Omental fat pad (tissue), 4 donors: ENCODE measurements around the gene CD248. TPM values are rescaled to one million over a fixed set of nuclear protein-coding genes. Genes with fewer than 3 reads are reported as not detected.

Experiments used
- ATAC-seq: fragments of 150-250 bp; one replicate; pipeline ENCODE4 v1.9.1; 2016; ENCODE audit warnings: mild to moderate bottlenecking, moderate library complexity; ENCODE audit not compliant: low FRiP score
- DNase-seq: peaks from one replicate; pipeline ENCODE4 v3.0.0-alpha.2; 2019; ENCODE audit warnings: low spot score
- CTCF ChIP-seq, 3 donors: fragments of 450-650 bp; IDR thresholded peaks; one replicate each; pipeline ENCODE4 v1.5.1; 2016 to 2017; ENCODE audit warnings: antibody characterized with exemption in 3 of 3, mild to moderate bottlenecking in 3 of 3, moderate library complexity in 2 of 3
- total RNA-seq, 4 donors: library from RNA; depleted of rRNA; stranded (reverse); fragments of >200 nt; gene quantifications; one replicate each; pipeline ENCODE4 v1.1.0, GENCODE V29; 2016

Gene CD248
- total RNA-seq, 4 donors from 2014 or later = 43.2 to 107 (median 70.7) TPM

DNA sequence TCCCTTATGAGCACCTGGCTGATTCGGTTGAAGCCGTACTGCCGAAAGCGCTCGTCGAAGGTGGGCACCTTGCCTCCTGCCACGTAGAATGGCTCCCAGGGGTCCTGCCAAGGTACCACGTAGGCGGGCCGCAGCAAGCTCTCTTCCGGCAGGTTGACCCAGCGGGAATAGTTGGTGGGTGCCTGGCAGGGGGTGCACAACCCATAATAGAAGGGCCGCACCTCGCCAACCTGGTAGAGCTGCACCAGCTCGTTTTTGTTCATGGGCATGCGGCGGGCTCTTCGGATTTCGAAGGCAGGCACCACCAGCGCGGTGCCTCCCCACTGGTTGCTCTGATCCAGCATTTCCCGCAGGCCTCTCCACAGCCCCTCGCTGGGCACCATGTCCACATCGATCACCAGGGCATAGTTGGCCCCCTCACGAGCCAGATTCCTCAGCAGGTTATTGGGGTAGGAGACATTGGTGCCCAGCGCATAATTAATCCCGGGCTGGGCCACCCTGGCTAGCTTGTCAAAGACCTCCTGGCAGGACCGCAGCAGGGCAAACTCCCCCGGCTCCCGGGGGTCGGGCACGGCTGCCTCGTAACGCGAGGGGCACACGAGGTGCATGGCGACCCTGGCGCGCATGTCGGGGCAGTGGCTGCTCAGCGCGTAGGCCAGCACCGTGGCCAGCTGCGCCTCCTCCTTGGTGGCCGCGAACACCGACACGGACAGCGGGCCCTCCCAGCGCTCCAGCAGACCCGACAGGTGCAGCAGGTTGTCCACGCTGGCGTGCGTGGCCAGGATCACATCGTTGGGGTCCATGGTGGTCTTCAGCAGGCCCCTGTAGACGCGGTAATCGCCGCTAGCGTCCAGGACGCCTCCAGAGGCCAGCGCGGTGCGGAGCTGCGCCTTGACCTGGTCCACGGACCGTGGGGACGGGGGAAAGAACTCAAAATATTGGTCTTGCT, 29.9 kb upstream of the CD248 start:
- TF ChIP-seq CTCF (IDR thresholded peaks at IDR 0.05) = no peak
- DNase-seq (no peak), ATAC-seq (peak; percentile 6)

GRCh38 chr11:66345316-66345649, 28.4 kb upstream of the CD248 start:
- ATAC-seq (no peak), DNase-seq (no peak)
- TF ChIP-seq CTCF (IDR thresholded peaks at IDR 0.05) = no peak

DNA sequence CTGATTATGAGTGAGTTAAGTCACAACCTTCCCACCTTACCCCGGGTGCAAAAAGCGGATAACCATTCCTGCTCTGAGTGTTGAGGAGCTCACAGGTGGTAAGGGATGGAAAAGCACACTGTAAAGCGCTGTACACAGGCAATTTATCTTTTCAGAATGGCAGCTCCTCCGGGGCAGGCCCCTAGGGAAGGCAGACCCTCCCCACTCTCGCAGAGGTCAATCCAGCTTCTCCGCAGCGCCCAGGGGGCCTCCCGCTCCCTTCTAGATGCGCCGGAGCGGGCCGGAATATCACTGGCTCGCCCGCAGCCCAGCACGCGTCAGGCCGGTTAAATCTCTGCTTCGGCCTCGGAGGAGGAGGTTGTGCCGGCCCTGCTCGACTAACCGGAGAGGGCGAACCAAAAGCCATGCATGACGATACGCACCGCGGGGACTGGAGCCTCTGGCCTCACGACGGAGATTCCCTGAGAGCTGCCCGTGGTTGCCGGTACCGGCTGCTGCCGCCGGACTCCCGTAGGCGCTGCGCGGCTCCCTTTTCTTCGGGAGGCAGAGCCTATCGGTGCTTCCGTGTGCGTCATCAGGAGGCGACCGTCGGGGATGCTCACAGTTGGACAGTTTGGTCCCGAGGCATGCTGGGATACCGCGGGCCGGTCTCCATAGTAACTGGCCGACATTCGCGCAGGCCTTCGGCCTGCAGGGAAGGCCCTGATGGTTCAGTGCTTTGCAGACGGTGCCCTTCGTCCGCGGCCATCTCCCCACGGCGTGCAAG, 27.9 kb upstream of the CD248 start, which contains the start of gene BRMS1:
Gene BRMS1, minus strand, starts transcription at position 555 of the 766 bp plus-strand sequence. CDS start 2,870 bp downstream, outside the sequence.
- peak; percentile 80 for ATAC-seq

DNA sequence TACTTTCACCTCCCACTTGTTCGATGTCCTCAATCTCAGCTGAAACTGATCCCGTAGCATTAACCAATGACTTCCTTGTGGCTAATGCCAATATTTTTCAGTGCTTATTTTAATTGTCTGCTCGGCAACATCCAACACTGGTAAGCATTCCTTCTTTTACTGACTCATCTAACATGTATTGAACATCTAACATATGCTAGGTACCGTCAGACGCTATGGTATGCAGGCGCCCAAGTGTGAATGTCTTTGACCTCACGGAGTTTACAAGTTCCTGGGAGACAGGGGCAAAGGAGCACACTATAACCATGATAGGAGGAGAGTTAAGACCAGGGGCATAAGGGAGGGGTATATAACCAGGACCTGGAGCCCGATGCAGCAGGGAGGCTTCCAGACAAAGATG, 26.3 kb upstream of the CD248 start:
- no peak for ATAC-seq
- TF ChIP-seq CTCF (IDR thresholded peaks at IDR 0.05) = no peak
- DNase-seq = no peak

More for the DNA sequence above, 27.9 kb upstream of the CD248 start, which contains the start of gene BRMS1:
- TF ChIP-seq CTCF (IDR thresholded peaks at IDR 0.05) = no peak
- peak; percentile 98 for DNase-seq

DNA sequence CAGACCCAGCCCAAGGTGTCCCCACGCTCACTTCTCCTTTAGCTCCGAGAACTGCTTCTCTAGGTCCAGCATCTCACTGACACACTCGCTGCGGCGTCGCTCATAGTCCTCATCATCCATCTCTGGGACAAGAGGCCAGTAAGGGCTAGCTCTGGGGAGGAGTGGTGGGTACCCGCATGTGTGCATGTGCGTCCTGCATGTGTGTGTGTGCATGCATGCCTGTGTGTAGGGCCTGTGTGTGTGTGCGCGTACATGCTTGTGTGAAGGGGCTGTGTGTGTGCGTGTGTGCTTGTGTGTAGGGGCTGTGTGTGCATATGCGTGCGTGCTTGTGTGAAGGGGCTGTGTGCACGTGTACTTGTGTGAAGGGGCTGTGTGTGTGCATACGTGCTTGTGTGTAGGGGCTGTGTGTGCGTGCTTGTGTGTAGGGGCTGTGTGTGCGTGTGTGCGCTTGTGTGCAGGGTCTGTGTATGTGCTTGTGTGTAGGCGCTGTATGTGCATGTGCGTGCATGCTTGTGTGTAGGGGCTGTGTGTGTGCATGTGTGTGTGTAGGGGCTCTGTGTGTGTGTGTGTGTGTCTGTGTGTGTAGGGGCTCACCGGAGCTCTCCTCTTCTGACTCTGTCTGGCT, 24.8 kb upstream of the CD248 start:
- no peak for TF ChIP-seq CTCF (IDR thresholded peaks at IDR 0.05)
- DNase-seq (no peak), ATAC-seq (no peak)

DNA sequence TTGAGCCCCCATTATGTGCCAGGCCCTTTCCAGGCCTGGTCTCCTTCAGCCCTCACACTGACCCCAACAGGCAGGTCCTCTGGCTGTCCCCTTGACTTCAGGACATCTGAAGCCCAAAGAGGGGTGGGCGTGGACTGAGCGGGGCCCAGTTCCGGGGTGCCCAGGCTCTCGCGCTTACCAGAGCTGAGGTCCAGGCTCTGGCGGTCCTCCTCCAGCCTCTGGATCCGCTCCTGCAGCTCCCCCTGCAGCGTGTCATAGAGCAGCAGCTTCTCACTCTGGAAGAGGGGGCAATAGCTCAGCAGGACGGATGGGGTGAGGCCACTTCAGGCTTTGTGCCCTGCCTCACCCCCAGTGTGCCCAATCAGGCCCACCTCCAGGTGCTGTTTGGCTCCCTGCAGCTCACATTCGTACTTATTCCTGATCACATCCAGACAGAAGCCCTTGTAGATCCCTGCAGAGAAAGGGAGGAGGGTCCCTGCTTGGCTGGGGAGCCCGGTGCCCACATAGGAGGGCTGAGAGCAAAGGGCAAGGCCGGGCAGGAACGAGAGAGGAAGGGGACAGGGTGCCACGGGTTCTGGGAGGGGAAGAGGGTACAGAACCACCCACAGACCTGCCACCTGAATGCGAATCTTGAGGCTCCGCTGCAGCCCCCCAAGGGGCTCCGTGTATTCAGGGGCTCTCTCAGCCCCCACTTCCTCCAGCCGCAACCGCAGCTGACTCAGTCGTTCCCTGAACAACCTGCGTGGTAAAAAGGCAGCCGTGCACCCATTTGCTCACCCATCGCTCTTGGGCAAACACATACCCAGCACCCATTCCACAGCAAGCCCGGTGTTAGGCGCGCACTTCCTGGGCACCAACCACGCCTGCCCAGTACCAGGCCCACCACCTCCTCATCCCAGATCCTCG, 24.0 kb upstream of the CD248 start:
- ATAC-seq (no peak), DNase-seq (no peak)
- TF ChIP-seq CTCF (IDR thresholded peaks at IDR 0.05) = no peak
